ENCODE results near the gene TMX4. TPM values are rescaled to one million over a fixed set of nuclear protein-coding genes. Genes with fewer than 3 reads are reported as not detected.

The TMX4 gene
- total and polyA plus RNA-seq, 2 of the 4 experiments (the other 2 are of a cell fraction): 5.4 to 13.6 TPM

DNA sequence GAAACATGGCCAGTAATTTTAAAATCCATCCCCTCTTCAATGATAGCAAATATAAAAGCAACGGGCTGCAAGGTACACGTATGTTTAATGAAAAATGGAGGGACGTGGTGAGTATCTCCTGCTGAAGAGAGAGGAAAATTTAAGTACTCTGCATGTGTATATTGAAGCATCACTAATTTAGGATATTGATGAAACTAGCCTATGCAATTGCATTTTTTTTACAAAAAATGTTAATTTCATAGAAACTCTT lies 362 bp upstream of the TMX4 start:
- 0 out of 2 replicates have a peak overlapping the region, but pooled peaks have one; percentile 1 for H3K4ac ChIP-seq (ENCODE audit: low read depth, low read length)
- H3K23ac ChIP-seq (ENCODE audit: low read depth, low read length): no peak overlapping the region
- H3K27me3 ChIP-seq (ENCODE audit: control insufficient read depth, insufficient read depth, low read length): no peaks in the 10 kb centered on the region
- ChIA-PET POLR2A (ENCODE audit: unreplicated experiment) (no interaction called here), CTCF (interaction anchor here (1.0 kb wide), 1 partner anchor 84 kb away, joined by 3 read pairs; no protein-coding TSS in a partner anchor)
- H2BK20ac ChIP-seq (ENCODE audit: low read depth, low read length): no peak overlapping the region
- intact Hi-C loops (cut with micrococcal nuclease) (no loop called here), in situ Hi-C loops (cut with MboI; ENCODE audit: low sequenced_read_pairs) (no loop called here), dilution Hi-C loops (cut with HindIII; ENCODE audit: low sequenced_read_pairs, unreplicated experiment) (no loop called here)
- H2AFZ ChIP-seq (replicated peaks; ENCODE audit: low read length, poor library complexity): peak overlapping the region; percentile 99
- H4K20me1 ChIP-seq (ENCODE audit: insufficient read depth, low read length): no peaks in the 10 kb centered on the region
- no peak overlapping the region for H3K9ac ChIP-seq (ENCODE audit: low read depth, low read length)
- H3K4me2 ChIP-seq (ENCODE audit: low read depth, low read length): peak overlapping the region; percentile 90
- H2BK120ac ChIP-seq (ENCODE audit: low read depth, low read length): no peak overlapping the region
- H3K4me1 ChIP-seq (ENCODE audit: control insufficient read depth, insufficient read depth, low read length): no peaks in the 10 kb centered on the region
- H3K14ac ChIP-seq (replicated peaks; ENCODE audit: low read depth, low read length): no peak overlapping the region
- DNase-seq: no peak
- H2BK5ac ChIP-seq (ENCODE audit: low read depth, low read length, poor library complexity, severe bottlenecking): no peak overlapping the region
- H4K91ac ChIP-seq (ENCODE audit: insufficient read depth, low read depth, low read length): no peak overlapping the region
- H3K9me3 ChIP-seq (ENCODE audit: control insufficient read depth, insufficient read depth, low read length): no peaks in the 10 kb centered on the region
- BruUV-seq (replicated peaks): no TSS peak
- peaks cover 3 to 14% of the 10 kb centered on the region in 2 experiments for H3K79me1 ChIP-seq (ENCODE audit: low read depth in 1 of 2, low read length in 2 of 2)
- H3K56ac ChIP-seq (ENCODE audit: extremely low read depth, insufficient read depth, low read length): no peak overlapping the region
- peak overlapping the region; percentile 2 for H2AK9ac ChIP-seq (replicated peaks; ENCODE audit: low read depth, low read length, poor library complexity)
- H4K5ac ChIP-seq (ENCODE audit: low read depth, low read length): no peak overlapping the region
- no peaks in the 10 kb centered on the region for H3K9me1 ChIP-seq (ENCODE audit: insufficient read depth, low read length)
- no peak for ATAC-seq (ENCODE audit: low read depth)
- H3K4me3 ChIP-seq (ENCODE audit: insufficient read depth, low read depth, low read length): peak overlapping the region; percentile 79
- WGBS, 2 experiments (ENCODE audit: extremely low coverage in 2 of 2, insufficient read length in 1 of 2): no CpG with 5 or more reads among the region's 3 CpGs
- no peak overlapping the region for H2AK5ac ChIP-seq (ENCODE audit: low read depth, low read length)
- no peaks in the 10 kb centered on the region for H3K36me3 ChIP-seq (ENCODE audit: control insufficient read depth, insufficient read depth, low read length)
- H3K27ac ChIP-seq (ENCODE audit: insufficient read depth, low read length): no peak overlapping the region
- H4K8ac ChIP-seq (ENCODE audit: low read depth in 2 of 2, low read length in 2 of 2): no peak overlapping the region
- no peak overlapping the region for H2BK15ac ChIP-seq (ENCODE audit: low read depth, low read length)
- H3K18ac ChIP-seq (ENCODE audit: low read depth, low read length): no peak overlapping the region
- no peak for TF ChIP-seq RFX5 (IDR thresholded peaks at IDR 0.05; ENCODE audit: low read depth, low read length)
- no peak for TF ChIP-seq CEBPB (IDR thresholded peaks at IDR 0.05; ENCODE audit: low read depth, low read length)
- TF ChIP-seq, protein P1, sequence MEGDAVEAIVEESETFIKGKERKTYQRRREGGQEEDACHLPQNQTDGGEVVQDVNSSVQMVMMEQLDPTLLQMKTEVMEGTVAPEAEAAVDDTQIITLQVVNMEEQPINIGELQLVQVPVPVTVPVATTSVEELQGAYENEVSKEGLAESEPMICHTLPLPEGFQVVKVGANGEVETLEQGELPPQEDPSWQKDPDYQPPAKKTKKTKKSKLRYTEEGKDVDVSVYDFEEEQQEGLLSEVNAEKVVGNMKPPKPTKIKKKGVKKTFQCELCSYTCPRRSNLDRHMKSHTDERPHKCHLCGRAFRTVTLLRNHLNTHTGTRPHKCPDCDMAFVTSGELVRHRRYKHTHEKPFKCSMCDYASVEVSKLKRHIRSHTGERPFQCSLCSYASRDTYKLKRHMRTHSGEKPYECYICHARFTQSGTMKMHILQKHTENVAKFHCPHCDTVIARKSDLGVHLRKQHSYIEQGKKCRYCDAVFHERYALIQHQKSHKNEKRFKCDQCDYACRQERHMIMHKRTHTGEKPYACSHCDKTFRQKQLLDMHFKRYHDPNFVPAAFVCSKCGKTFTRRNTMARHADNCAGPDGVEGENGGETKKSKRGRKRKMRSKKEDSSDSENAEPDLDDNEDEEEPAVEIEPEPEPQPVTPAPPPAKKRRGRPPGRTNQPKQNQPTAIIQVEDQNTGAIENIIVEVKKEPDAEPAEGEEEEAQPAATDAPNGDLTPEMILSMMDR (conservative IDR thresholded peaks at IDR 0.05; ENCODE audit: low read depth, low read length): no peak
- TF ChIP-seq MAFK (IDR thresholded peaks at IDR 0.05; ENCODE audit: low read depth, low read length): no peak
- TF ChIP-seq CHD1 (IDR thresholded peaks at IDR 0.05; ENCODE audit: low read depth, low read length): no peak

Data from IMR-90 (cell line).